Thyroid gland (tissue), 4 donors: ENCODE measurements around the gene MAB21L3. TPM values are rescaled to one million over a fixed set of nuclear protein-coding genes. Genes with fewer than 3 reads are reported as not detected.

Source experiments
- DNase-seq, 2 donors: peaks; one replicate each; pipeline ENCODE4 v3.0.0-alpha.2; 2019
- H3K27ac ChIP-seq, 3 donors: fragments of 200-600 bp; sonication (generic); 1 replicate in 2 of 3; 2 replicates in 1 of 3; pipeline ENCODE4 v1.5.1; 2016 to 2019; ENCODE audit warnings: mild to moderate bottlenecking in 1 of 3, moderate library complexity in 1 of 3
- H3K27me3 ChIP-seq: fragments of 200-600 bp; sonication (generic); one replicate; pipeline ENCODE4 v1.5.1; 2019
- H3K36me3 ChIP-seq, 2 donors: fragments of 200-600 bp; sonication (generic); one replicate each; pipeline ENCODE4 v1.5.1; 2016 to 2019
- H3K4me1 ChIP-seq, 2 donors: fragments of 200-600 bp; sonication (generic); one replicate each; pipeline ENCODE4 v1.5.1; 2017 to 2019
- H3K4me3 ChIP-seq, 3 donors: fragments of 200-600 bp; sonication (generic); replicated peaks in 1 of 3; 1 replicate in 2 of 3; 2 replicates in 1 of 3; pipeline ENCODE4 v1.5.1; 2016; ENCODE audit warnings: mild to moderate bottlenecking in 1 of 3
- H3K9me3 ChIP-seq: fragments of 200-600 bp; sonication (generic); one replicate; pipeline ENCODE4 v1.5.1; 2017
- POLR2A ChIP-seq, 2 donors: fragments of 450-650 bp; IDR thresholded peaks; one replicate each; pipeline ENCODE4 v1.6.1; 2017; ENCODE audit warnings: antibody characterized with exemption in 2 of 2, mild to moderate bottlenecking in 2 of 2, moderate library complexity in 1 of 2
- WGBS, 2 donors: methylation state at CpG; one replicate each; pipeline ENCODE4 v1.1.5; 2017; 5-methylcytosine and 5-hydroxymethylcytosine counted together
- intact Hi-C: fragments of 100-400 bp; cut with DNase I; formaldehyde crosslinking; loops from one replicate; pipeline ENCODE4 v1.15.1; 2023
- total RNA-seq, 4 donors: library from RNA; depleted of rRNA; stranded (reverse); fragments of >200 nt; gene quantifications; one replicate each; pipeline ENCODE4 v1.2.3, GENCODE V29; 2016
- TF ChIP-seq, protein P1 (sequence below), 6 experiments: fragments of 200-600 bp in 3 of 6; fragments of 450-650 bp in 3 of 6; sonication (generic) in 3 of 6; IDR thresholded peaks; one replicate each; pipeline ENCODE4 v1.5.1; 2016 to 2019; ENCODE audit warnings: antibody characterized with exemption in 6 of 6, mild to moderate bottlenecking in 2 of 6, inconsistent platforms in 1 of 6, moderate library complexity in 1 of 6

Gene MAB21L3
- total RNA-seq = under 1 TPM; 0.34 to 0.89 (median 0.73) TPM

DNA sequence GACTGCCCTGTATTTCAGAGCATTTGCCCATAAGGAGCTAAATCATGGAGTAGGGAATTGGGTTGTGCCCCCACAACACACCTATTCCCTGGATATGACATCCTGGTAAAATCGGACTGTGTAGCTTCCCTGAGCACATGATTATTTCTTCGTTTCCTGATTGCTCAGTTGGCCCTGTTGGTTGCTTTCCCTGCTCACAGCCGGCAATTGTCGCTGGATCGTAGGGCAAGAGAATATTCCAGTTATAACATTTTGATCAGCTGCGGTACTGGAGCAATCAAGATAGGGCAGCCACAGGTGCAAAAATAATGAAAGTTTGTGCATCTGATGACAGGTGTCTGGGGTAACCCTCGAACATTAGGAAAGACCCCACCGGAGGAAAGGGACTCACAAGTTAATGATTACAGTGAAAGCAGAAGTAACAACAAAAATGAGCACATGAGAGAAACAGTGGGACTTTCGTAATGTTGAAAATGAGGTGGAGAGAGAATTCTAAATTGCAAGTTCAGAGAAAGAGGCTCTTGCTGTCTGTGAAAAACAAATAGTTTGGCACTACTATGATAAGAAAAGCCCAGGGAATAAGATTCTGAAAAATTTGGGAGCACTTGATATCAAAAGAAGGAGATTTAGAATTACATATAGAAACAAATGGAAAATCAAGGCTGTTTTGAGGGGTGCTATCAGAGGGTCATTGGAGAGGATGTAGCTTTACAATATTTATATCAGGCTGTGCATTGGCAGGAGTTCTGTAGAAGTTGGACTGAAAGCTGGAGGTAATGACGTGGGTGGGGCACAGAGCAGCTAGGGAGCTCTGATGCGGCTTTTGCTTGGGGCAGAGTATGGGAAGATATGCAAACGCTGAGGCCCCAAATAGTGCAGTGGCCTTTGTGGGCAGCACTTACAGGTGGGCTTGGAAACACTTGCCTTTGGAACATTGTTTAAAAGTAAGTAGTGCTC is at the start of gene MAB21L3:
Gene MAB21L3 (plus strand): TSS at position 833 of the 957 bp plus-strand sequence. CDS start 1,217 bp downstream, outside the sequence.
- H3K4me1 ChIP-seq = peaks cover 10 to 33% of the 10 kb centered on the region in 2 donors
- TF ChIP-seq, protein P1, sequence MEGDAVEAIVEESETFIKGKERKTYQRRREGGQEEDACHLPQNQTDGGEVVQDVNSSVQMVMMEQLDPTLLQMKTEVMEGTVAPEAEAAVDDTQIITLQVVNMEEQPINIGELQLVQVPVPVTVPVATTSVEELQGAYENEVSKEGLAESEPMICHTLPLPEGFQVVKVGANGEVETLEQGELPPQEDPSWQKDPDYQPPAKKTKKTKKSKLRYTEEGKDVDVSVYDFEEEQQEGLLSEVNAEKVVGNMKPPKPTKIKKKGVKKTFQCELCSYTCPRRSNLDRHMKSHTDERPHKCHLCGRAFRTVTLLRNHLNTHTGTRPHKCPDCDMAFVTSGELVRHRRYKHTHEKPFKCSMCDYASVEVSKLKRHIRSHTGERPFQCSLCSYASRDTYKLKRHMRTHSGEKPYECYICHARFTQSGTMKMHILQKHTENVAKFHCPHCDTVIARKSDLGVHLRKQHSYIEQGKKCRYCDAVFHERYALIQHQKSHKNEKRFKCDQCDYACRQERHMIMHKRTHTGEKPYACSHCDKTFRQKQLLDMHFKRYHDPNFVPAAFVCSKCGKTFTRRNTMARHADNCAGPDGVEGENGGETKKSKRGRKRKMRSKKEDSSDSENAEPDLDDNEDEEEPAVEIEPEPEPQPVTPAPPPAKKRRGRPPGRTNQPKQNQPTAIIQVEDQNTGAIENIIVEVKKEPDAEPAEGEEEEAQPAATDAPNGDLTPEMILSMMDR (IDR thresholded peaks at IDR 0.05) = no peak
- no peak for TF ChIP-seq POLR2A (IDR thresholded peaks at IDR 0.05)
- intact Hi-C loops = loop anchor here (10.0 kb wide), 1 partner anchor 616 kb away; no protein-coding TSS in a partner anchor
- no peaks in the 10 kb centered on the region for H3K36me3 ChIP-seq
- no peak within 1 kb of the TSS for H3K4me3 ChIP-seq
- H3K27me3 ChIP-seq = no peaks in the 10 kb centered on the region
- 77 to 79% methylated on average over 12 of the region's 12 CpGs for WGBS, 2 donors
- H3K27ac ChIP-seq = peak within 1 kb of the TSS; percentile 73 to 89 (median 85)
- H3K9me3 ChIP-seq = no peaks in the 10 kb centered on the region
- no peak for DNase-seq

DNA sequence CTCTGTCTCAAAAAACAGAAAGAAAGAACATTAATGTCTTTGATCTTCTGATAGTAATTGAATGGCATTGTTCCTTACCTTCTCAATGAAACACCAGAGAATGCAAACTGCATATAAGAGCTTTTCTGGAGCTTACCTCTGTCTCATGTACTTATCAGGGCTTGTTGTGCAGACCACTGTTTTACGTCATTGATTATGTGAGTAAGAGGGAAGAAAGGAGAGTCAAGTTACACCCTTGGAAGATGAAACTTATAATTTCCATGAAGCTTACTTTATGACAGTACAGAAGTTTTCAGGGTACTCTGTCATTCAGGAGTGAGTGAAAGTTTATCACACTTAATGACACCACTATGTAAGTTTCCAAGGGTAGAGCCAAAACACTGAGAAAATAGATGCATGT is 49.0 kb upstream of the MAB21L3 start:
- no peak overlapping the region for H3K27ac ChIP-seq
- no peaks in the 10 kb centered on the region for H3K27me3 ChIP-seq
- no peak for DNase-seq
- no peak for TF ChIP-seq POLR2A (IDR thresholded peaks at IDR 0.05)
- TF ChIP-seq, protein P1 (IDR thresholded peaks at IDR 0.05) = no peak
- no peak overlapping the region for H3K4me3 ChIP-seq
- intact Hi-C loops = no loop called here
- WGBS, 2 donors = 82 to 90% methylated on average over 1 of the region's 1 CpG
- H3K36me3 ChIP-seq = peaks cover 0 to 3% of the 10 kb centered on the region in 2 donors
- no peaks in the 10 kb centered on the region for H3K4me1 ChIP-seq
- H3K9me3 ChIP-seq = no peaks in the 10 kb centered on the region

DNA sequence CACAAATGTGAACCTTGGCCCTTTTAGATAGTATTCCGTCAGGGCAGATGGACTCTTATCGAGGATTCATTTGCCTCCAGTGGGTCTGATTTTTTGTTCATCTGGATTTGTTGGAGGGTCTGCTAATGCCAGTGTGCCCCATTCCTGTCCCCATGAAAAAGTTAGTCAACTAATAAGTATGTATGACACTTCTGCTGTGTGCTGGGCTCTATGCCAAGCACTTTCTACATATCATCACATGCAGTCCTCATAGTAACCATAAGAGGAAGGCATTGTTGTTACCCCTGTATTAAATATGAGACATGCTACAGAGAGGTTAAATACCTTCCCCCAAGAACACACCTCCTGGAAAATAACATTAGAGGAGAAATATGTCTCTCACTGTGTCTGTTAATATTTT is 46.6 kb upstream of the MAB21L3 start:
- intact Hi-C loops = no loop called here
- no peak overlapping the region for H3K27ac ChIP-seq
- H3K27me3 ChIP-seq = no peaks in the 10 kb centered on the region
- no peaks in the 10 kb centered on the region for H3K9me3 ChIP-seq
- no peak overlapping the region for H3K4me3 ChIP-seq
- no peaks in the 10 kb centered on the region for H3K4me1 ChIP-seq
- peaks cover 0 to 3% of the 10 kb centered on the region in 2 donors for H3K36me3 ChIP-seq
- WGBS, 2 donors = 94 to 100% methylated on average over 2 of the region's 2 CpGs
- no peak for DNase-seq
- TF ChIP-seq POLR2A (IDR thresholded peaks at IDR 0.05) = no peak
- TF ChIP-seq, protein P1 (IDR thresholded peaks at IDR 0.05) = no peak

DNA sequence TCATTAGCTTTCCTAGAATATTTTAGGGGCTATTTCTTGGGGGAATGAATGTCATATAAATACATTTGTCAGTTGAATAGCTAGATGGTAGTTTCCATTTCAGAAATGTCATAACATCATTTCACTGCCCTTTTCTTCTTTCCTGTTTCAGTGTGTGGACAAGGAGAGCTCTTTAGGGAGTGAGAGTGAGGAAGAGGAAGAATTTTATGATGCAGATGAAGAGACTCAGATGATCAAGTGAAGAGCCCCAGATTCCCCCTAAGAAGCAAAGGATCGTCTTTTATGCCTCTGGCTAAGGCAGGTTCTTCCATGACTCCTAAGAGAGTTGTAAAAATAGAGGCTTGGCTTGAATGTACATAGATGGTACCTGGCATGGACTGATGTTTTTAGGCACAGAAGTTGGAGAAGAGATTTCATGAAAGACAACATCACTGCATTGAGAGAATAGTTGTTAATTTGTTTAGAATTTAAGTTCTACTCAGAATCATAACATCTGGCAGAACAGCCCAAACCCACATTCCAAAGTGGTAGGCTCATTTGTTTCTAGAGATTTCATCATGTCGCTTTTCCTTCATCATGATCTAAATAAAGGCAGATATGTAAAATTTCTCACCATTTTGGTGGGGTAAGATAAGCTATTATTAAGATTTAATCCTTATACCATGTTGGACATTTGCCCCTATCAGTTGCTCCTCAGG is 44.2 kb upstream of the MAB21L3 start:
- no peak overlapping the region for H3K4me3 ChIP-seq
- peak overlapping the region in 1 of 3 donors; percentile 25 for H3K27ac ChIP-seq
- 72 to 81% methylated on average over 2 of the region's 2 CpGs for WGBS, 2 donors
- H3K36me3 ChIP-seq = peaks cover 0 to 3% of the 10 kb centered on the region in 2 donors
- intact Hi-C loops = no loop called here
- no peaks in the 10 kb centered on the region for H3K9me3 ChIP-seq
- TF ChIP-seq, protein P1 (IDR thresholded peaks at IDR 0.05) = no peak
- no peak for TF ChIP-seq POLR2A (IDR thresholded peaks at IDR 0.05)
- H3K27me3 ChIP-seq = no peaks in the 10 kb centered on the region
- H3K4me1 ChIP-seq = no peaks in the 10 kb centered on the region
- DNase-seq = no peak
